NCI-H2196 treated with DMSO at 0.1 percent for 48 hours (cell line): Measurements from ENCODE around the gene ATP1A2.

Experiments used
- DNase-seq: peaks from one replicate; lab custom pipeline; 2025; ENCODE audit not compliant: unreplicated experiment; lab: John Stamatoyannopoulos, UW

ATP1A2 gene

GRCh38 chr1:160139840-160140239, 24.3 kb downstream of the ATP1A2 start:
- no peak for DNase-seq

- DNase-seq: no peak
These were observed 28.1 kb downstream of the ATP1A2 start for GRCh38 chr1:160143695-160144094.

GRCh38 chr1:160144921-160145320, 29.4 kb downstream of the ATP1A2 start:
- DNase-seq: no peak

- DNase-seq: no peak
These were observed 30.5 kb downstream of the ATP1A2 start for GRCh38 chr1:160146107-160146506.

- no peak for DNase-seq
These were observed 32.6 kb downstream of the ATP1A2 start for GRCh38 chr1:160148121-160148520.

- no peak for DNase-seq
These were observed 33.7 kb downstream of the ATP1A2 start for GRCh38 chr1:160149233-160149632.

GRCh38 chr1:160149716-160150115, 34.2 kb downstream of the ATP1A2 start:
- no peak for DNase-seq

- no peak for DNase-seq
These were observed 35.7 kb downstream of the ATP1A2 start, which contains the start of gene ATP1A4 for GRCh38 chr1:160151303-160151702. Gene ATP1A4, plus strand, starts transcription at chr1:160151603. Its CDS starts 438 bp downstream, at chr1:160152041.

GRCh38 chr1:160154790-160155189, 39.2 kb downstream of the ATP1A2 start:
- no peak for DNase-seq

- no peak for DNase-seq
These were observed 40.8 kb downstream of the ATP1A2 start for GRCh38 chr1:160156361-160156760.

GRCh38 chr1:160157174-160157573, 41.6 kb downstream of the ATP1A2 start:
- no peak for DNase-seq

- DNase-seq: no peak
These were observed 42.5 kb downstream of the ATP1A2 start for GRCh38 chr1:160158031-160158430.

- no peak for DNase-seq
These were observed 43.0 kb downstream of the ATP1A2 start for GRCh38 chr1:160158534-160158933.

GRCh38 chr1:160159846-160160245, 44.3 kb downstream of the ATP1A2 start:
- no peak for DNase-seq

GRCh38 chr1:160161965-160162705, 46.6 kb downstream of the ATP1A2 start:
- no peak for DNase-seq

GRCh38 chr1:160162931-160163330, 47.4 kb downstream of the ATP1A2 start:
- DNase-seq: no peak

- DNase-seq: no peak
These were observed 48.1 kb downstream of the ATP1A2 start for GRCh38 chr1:160163615-160164014.

- DNase-seq: no peak
These were observed 48.6 kb downstream of the ATP1A2 start for GRCh38 chr1:160164121-160164520.

GRCh38 chr1:160166166-160166868, 50.8 kb downstream of the ATP1A2 start:
- no peak for DNase-seq

- no peak for DNase-seq
These were observed 51.5 kb downstream of the ATP1A2 start for GRCh38 chr1:160167056-160167455.

GRCh38 chr1:160167580-160167979, 52.0 kb downstream of the ATP1A2 start:
- no peak for DNase-seq

GRCh38 chr1:160168016-160168415, 52.5 kb downstream of the ATP1A2 start:
- no peak for DNase-seq
